HG02970 (cell line): Measurements from ENCODE around the gene MFN1.
"Not testable (repeated sequence)": the region's sequence is repeated elsewhere in the genome, so short reads cannot be mapped to it uniquely, and the experiment has no call there.

ENCODE experiments used
- ATAC-seq: cut with Tn5 transposase; IDR thresholded peaks from one replicate; pipeline ENCODE4 v1.9.1; 2021; ENCODE audit warnings: mild to moderate bottlenecking, moderate library complexity, moderate number of reproducible peaks; ENCODE audit not compliant: unreplicated experiment, low FRiP score

Gene MFN1

DNA sequence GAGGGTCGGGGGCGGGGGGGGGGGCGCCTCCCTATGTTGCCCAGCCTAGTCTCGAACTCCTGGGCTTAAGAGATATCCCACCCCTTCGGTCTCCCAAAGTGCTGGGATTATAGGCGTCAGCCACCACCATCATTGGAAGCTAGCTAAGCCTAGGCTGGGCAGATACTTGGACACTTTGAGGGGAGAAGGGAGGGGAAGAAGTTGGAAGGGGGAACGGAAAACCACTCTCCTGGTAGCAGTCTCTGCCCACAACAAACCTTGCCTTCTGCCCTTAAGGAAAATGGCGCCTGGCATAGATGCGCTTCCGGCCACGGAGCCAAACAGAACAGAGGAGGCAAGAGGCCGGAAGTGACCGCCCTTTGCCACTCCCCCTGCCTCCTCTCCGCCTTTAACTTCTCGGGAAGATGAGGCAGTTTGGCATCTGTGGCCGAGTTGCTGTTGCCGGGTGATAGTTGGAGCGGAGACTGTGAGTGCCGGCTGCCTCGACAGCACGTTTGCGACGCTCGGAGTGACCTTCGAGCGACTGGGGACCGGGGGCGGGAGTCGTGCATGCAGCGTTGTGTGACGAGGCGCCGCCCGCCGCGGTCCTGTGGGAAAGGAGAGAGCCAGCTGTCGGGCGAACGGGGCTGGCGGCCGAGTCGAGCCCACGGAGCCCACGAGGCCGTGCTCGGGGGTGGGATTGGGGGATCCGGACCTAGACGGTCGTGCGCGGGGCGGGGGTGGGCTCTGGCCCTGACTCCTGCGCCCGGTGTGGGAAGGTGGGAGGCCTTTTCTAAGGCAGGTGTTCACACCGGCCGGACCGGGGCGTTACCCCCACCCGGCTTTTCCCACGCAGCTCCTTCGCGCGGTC, at the start of gene MFN1:
MFN1 (plus strand) TSS at position 365 of the 850 bp plus-strand sequence. CDS start 1,143 bp downstream, outside the sequence.
- ATAC-seq: peak; percentile 93

DNA sequence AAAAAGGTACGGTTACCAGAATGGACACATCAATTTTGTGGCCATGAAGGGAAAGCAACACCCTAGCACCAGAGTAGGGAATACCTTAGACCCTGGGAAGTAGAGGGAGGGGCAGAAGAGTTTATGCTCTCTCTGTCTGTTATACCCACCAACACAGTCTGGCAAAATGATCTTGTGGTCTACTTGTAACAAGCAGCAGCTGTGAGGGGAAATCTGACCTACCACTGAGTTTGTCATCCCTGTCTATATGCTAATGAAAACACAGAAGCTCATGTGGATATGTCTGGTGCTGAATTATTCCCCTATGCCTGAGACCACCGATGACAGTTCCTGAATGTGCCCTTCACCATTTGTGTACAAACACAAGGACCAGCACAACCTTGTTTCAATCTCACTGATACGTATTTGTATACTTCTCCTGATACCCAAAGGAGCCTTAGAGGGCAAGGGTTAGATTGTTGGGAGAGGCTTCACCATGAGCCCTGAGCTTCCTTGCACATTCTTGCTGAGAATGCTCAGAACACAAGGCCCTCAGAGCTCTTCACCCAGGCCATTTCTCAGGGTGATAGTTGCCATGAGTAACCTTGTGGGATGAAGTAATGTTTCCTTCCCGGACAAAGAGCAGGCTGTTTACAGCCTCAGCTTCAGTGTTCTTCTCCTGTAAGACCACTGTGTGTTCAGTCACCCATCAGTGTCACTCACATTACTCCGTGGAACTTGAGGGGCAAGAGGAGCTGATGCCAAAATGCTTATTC, 49.4 kb upstream of the MFN1 start:
- no peak for ATAC-seq

DNA sequence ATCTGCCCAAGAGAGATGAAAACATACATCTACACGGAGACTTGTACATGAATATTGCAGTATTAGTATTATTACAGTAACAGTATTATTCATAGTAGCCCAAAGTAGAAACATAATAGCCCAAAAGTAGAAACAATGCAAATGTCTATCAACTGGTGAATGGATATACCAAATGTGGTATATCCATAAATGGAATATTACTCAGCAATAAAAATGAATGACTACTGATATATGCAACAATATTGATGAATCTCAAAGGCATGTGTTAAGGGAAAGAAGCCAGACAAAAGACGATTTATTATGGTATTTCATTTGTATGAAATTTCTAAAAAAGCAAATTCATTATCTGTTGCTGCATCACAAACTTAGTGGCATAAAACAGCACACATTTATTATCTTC, 48.2 kb upstream of the MFN1 start:
- no peak for ATAC-seq

DNA sequence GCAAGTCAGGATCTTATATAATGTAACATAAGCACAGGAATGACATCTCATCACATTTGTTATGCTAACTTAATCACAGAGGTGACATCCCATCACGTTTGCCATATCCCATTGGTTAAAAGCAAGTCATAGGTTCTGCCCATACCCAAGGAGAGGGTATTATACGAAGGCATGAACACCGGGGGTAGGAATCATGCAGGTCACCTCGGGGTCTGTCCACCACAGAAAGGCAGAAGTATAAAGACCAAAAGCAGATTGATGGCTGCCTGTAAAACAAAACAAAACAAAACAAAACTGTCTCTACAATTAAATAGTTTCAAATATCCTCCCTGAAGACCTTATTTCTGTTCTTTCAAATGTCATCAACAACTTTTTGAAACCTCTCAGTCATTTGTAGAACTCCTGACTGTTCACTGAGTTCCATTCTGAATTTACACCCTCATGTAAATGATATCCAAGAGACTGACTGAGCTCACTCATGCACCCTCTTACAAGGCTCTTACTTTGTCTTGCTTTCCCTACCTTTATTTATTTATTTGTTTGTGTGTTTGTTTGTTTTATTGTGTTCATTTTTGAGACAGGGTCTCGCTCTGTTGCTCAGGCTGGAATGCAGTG, 47.4 kb upstream of the MFN1 start:
- no peak for ATAC-seq

DNA sequence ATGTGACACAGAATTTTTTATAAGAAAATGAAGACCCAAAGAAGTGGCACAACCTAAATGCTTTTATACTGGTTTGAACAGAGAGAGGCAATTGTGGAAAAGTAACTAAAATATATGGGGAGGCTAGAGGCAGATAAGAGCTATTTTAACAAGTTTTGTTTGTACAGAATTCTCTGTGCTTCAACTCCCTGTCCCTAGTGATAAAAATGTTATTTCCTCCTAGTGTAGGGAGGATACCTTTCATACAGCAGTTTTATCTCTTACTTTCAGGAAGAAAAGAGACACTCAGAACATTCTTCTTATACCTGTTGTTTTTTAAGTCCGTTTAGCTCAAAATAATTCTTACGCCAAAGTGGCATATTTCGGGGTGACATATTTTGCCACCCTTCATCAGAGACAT, 45.9 kb upstream of the MFN1 start:
- ATAC-seq: no peak

DNA sequence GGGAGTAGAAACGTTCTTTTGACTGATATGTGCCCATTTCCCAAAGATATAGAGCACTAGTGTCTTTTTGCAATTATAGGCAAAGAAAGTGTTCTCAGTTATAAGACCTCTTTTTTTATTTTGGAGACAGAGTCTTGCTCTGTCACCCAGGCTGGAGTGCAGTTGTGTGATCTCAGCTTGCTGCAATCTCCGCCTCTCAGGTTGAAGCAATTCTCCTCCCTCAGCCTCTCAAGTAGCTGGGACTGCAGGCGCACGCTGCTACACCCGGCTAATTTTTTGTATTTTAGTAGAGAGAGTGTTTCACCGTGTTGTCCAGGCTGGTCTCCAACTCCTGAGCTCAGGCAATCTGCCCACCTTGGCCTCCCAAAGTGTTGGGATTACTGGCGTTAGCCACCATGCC, 45.4 kb upstream of the MFN1 start:
- ATAC-seq: no peak

DNA sequence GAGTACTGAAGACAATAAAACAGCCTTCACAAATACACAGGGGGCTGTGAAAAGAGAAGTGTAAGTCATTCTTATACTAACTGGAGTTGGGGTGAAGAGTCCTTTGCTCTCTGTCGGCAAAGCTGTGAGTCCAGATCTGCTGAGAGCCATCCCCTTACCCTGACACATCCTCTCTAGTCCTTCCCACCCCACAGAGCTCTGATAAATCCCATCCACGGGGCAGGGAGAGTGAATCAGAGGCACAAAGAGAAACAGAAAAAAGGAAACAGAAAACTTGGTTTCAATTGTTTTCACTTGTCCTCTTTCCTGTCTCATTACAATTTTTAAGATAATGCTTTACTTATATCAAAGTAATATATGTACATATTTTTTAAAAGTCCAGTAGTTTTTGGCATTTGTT, 42.9 kb upstream of the MFN1 start:
- no peak for ATAC-seq

DNA sequence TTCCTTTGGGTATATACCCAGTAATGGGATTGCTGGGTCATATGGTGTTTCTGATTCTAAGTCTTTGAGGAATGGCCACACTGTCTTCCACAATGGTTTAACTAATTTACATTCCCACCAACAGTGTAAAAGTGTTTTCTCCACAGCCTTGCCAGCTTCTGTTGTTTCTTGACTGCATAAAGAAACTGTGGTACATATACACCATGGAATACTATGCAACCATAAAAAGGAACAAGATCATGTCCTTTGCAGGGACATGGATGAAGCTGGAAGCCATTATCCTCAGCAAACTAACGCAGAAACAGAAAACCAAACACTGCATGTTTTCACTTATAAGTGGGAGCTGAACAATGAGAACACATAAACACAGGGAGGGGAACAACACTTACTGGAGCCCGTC, 40.1 kb upstream of the MFN1 start:
- ATAC-seq: not testable (repeated sequence)

DNA sequence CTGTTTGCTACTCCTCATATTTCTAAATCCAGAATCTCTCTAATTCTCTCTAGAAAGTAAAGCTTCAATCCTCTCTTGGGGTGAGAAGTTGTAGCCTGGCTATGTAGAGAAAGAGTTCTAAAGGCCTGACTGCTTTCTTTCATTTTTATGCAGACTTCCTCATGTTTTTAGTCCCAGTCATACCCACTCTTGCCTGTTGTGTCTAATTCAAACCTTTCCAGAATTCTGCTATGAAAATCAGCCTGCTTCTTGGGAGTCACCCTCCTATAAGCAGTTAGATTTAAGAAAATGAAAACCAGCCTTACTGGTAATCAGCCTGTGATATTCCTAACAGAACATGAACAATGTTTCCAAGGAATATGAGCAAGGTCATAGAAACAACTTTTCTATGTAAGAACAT, 39.5 kb upstream of the MFN1 start:
- ATAC-seq: no peak

DNA sequence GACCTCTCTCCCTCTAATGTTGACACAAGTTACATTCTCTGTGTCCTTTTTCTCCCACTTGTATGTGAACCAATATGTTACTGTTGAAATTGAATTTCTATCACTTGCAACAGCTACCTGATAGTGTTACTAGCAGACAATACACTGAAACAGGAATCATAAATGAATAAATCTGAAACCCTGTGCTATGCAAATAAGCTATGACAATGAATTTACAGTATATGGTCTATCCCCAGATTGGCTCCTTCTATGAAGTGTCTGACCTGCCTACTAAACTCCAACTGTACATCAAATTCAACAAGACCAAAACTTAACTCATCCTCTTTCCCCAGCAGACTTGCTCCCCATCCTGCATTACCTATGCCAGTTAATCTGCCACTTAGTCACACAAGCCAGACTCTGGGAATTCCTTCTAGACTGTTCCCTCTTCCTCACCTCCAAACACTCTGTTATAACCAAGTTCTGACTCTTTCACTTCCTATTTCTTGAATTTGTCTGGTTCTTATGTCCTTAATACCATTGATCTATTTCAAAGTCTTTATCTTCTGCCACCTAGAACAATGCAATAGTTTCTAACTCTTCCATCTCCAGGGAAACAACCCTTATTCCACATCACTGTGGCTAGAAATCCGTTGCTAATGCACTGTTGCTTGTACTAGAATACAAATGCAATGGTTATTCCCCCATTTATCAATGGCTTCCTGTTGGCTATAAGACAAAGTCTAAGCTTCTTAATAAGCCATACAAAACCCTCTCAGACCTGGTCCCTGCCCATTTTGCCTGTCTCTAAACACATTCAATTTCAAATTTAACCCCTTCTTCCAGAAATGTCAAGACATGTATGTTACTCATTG, 38.1 kb upstream of the MFN1 start:
- peak; percentile 66 for ATAC-seq

DNA sequence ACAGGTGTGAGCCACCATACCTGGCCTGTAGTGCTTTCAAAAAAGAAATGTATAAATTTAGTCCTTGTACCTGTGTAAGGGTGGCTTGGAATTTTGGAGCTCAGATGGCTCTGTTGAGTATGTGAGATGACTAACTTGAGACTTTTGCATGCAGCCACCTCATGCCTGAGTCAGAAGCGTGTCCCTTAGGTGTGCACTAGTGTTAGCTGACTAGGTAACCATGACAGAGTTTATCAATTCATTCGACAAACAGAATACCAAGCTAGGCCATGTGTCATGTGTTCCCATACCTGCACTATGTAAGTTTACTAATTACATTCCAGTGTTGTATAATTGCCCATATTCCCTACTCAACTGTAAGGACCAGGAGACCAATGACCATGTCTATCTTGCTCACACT, 28.6 kb upstream of the MFN1 start:
- no peak for ATAC-seq

DNA sequence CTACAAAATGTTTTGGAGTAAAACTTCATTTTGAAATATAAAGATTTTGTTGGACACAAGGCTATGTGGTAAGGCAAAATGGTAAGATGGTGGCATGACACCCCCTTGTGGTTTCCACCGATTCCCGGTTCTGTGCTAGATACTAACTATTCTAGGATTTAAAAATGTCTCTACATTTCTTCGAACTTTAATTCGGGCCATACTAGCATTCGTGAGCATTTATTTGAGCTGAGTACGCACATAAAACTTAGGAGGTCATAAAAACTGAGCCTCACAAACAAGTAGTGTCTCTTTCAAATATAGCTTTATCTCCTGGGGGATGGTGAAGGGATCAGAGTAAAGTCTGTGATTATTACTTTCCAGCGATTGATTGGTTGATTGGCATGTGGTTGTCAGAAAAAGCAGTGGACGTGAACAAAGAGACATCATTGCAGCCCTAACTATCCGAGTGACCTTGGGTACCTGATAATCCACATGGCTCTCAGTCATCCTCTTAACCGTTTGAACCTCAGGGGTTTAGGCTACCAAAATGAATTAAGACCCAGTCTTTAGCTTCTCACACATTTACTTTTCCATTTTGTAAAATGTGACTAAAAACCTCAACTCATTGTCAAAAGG, 25.7 kb upstream of the MFN1 start:
- ATAC-seq: no peak

DNA sequence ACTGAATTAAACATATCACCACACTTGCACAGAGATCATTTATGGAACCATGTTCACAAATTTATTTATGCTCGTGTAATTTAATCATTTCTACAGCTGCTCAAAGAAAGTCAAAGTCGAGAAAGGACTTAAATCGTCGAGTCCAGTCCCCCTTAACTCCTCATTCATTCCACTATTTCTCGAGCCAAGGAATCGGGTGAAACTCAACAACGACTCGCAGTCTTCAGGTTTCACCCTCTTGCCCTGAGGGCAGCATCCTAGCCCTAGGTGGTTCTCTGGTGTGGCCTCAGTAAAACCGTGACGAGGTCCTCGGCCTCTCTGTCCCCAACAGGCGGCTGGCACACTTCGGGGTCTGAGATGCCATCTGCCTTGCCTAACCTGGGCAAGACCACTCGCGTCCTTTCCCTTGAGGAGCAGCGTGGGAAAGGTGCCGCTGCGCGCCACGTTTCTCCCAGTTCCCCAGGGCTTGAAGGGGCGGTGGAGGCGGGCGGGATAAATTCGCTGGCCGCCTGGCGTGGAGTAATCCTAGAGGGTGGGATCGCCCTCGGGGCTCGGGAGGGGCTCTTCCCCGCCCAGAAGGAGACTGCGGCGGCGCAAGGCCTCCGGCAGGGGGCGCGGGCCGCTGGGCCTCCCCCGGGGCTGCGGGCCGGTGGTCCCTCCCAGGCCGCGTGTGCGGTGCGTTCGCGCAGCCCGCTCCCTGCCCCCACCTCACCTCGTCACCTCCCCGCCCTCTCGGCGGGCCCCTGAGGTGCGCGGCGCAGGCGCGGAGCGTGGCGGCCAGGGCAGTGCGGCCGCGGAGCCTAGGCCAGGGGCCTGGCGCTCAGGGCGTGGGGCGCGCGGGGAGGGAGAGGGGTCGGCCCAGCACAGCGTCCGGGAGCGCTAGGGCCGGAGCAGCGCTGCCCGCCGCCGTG, 25.0 kb upstream of the MFN1 start, which contains the start of gene ZNF639:
ZNF639 (plus strand) TSS at position 746 of the 911 bp plus-strand sequence. CDS start 5,263 bp downstream, outside the sequence.
- peak; percentile 85 for ATAC-seq

DNA sequence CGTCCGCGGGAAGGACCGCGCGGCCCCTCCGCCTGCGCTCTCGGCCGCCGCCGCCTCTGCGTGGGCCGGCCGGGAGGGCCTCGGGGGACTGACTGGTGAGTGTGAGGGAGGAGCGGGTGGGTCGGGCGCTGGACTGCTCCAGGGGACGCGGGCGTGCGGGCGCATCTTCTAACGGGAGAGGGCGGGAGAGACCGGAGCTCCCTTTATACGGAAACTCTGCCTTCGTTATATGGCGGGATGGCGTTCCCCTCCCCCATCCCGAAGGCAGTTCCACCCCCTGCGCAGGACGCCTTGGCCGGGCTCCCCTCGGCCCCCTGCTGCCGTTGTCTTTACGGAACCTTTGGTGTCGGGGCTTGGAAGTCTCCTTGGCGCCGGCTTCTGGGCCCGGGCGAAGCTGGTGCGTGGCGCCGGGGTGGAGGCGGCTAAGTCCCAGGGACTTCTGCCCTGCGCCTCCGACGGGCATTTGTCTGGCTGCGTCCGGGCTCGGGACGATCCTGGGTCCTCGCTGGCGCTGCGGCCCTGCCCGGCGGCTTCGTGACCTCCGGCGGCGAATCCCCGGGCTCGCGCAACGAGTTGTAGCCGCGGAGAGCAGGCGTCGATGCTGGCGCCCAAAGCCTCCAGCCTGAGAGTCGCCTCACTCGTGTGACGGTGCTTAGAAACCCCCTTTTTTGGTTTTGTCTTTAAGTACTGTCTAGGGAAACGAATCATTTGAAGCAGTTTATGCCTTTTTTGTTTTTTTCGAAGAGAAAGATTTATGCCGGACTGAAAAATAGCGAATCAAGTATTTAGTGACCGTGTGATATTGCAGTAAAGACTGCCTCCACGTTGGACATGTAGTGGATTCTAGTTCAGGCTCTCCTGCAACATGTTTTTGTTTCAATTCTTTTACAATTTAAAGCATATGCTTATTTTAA, 24.1 kb upstream of the MFN1 start:
- peak; percentile 36 for ATAC-seq

DNA sequence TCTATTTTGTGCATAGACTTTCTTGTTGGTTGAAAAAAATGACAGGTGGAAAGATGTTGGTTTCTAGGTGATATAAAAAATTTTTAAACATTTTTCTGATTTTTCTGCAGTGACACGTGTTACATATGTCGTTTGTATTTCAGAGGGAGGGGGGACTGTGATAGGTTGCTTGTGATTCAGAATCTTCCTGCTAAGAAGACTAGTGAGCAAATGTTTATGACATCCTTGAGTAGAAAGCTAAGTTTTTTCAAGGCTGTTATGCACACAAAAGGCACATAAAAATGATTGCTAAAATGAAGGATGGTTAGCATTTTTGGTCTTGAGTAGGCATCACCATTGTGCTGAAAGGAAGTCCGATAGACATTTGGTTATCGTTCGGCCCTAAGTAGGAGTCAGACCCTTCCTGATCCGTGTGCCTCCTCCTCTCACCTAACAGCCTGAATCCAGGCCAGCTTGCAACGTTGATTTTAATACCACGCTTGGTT, 23.2 kb upstream of the MFN1 start:
- no peak for ATAC-seq

DNA sequence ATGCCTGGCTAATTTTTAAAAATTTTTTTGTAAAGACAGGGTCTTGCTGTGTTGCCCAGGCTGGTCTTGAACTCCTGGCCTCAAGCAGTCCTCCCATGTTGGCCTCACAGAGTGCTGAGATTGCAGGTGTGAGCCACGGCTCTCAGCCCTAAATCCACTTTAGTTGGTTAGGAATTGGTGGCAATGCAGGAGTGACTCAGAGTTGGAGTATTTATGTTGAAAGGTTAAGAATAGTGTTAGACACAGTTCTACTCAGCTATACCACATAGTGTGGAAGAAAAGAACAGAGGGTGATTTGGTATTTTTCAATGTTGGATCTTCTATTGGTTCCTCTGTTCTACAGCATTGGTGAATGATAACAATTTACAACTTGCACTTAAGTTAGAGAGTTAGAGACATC, 17.1 kb upstream of the MFN1 start:
- ATAC-seq: no peak

DNA sequence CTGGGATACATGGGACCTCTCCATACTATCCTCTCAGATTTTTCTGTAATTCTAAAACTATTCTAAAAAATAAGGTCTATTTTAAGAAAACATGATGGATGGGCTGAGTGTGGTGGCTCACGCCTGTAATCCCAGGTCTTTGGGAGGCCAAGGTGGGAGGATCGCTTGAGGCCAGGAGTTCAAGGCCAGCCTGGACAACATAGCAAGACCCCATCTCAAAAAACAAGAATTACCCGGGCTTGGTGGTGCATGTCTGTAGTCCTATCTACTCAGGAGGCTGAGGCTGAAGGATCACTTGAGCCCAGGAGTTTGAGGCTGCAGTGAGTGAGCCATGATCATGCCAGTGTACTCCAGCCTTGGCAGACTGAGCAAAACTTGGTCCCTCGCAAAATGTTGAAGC, 15.3 kb upstream of the MFN1 start:
- no peak for ATAC-seq

DNA sequence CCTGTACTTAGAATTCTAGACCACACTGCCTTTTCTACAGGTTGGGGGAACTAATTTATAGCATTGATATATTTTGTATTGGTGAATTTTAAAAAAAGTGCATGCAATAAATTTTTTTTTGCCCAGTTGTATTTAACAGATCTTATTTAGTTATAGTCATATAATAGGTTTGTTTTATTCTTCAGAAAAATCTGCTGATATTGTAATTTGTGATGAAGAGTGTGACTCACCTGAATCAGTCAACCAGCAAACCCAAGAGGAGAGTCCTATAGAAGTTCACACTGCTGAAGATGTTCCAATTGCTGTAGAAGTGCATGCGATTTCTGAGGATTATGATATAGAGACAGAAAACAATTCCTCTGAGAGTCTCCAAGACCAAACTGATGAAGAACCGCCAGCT, 14.4 kb upstream of the MFN1 start:
- no peak for ATAC-seq
